ENCODE results near the gene CCT5. TPM values are rescaled to one million over a fixed set of nuclear protein-coding genes. Genes with fewer than 3 reads are reported as not detected.

Gene CCT5
- total and polyA plus RNA-seq, 8 donors = 18.5 to 201 (median 112) TPM

- Histone ChIP-seq H3K9me3 (no peaks in the 10 kb centered on the region), H3K36me3 (peaks cover 77 to 100% (median 100%) of the 10 kb centered on the region in 4 donors), H3K4me3 (no peak overlapping the region), H3K27ac (no peak overlapping the region), H3K4me1 (no peaks in the 10 kb centered on the region), H3K27me3 (no peaks in the 10 kb centered on the region)
- intact Hi-C loops (cut with DNase I; ENCODE audit: low total_unique reads) = no loop called here
- 80 to 84% (median 83%) methylated on average over 9 of the region's 9 CpGs for WGBS, 5 donors
- DNase-seq = no peak
- TF ChIP-seq CTCF (IDR thresholded peaks at IDR 0.05) (no peak), EP300 (IDR thresholded peaks at IDR 0.05) (no peak), POLR2A (IDR thresholded peaks at IDR 0.05) (no peak)
These were observed 11.0 kb downstream of the CCT5 start for GRCh38 chr5:10261065-10261464.

- Histone ChIP-seq H3K9me3 (no peaks in the 10 kb centered on the region), H3K27me3 (no peaks in the 10 kb centered on the region), H3K4me1 (peaks cover 0 to 5% (median 2%) of the 10 kb centered on the region in 4 donors), H3K36me3 (peaks cover 65 to 91% (median 88%) of the 10 kb centered on the region in 4 donors), H3K4me3 (no peak overlapping the region), H3K27ac (no peak overlapping the region)
- DNase-seq = no peak
- TF ChIP-seq CTCF (IDR thresholded peaks at IDR 0.05) = no peak
- WGBS, 5 donors = 66 to 76% (median 73%) methylated on average over 18 of the region's 18 CpGs
- intact Hi-C loops (cut with DNase I; ENCODE audit: low total_unique reads) = no loop called here
These were observed 12.2 kb downstream of the CCT5 start for GRCh38 chr5:10262121-10262774.

GRCh38 chr5:10262995-10263394 is 12.9 kb downstream of the CCT5 start:
- DNase-seq = no peak
- intact Hi-C loops (cut with DNase I; ENCODE audit: low total_unique reads) = no loop called here
- H3K27ac ChIP-seq = no peak overlapping the region
- no peaks in the 10 kb centered on the region for H3K27me3 ChIP-seq
- no peak overlapping the region for H3K4me3 ChIP-seq
- H3K9me3 ChIP-seq = no peaks in the 10 kb centered on the region
- no peak for TF ChIP-seq EP300 (IDR thresholded peaks at IDR 0.05)
- TF ChIP-seq POLR2A (IDR thresholded peaks at IDR 0.05) = no peak
- TF ChIP-seq POLR2AphosphoS5 (IDR thresholded peaks at IDR 0.05) = no peak
- no peak for TF ChIP-seq CTCF (IDR thresholded peaks at IDR 0.05)
- peaks cover 58 to 84% (median 81%) of the 10 kb centered on the region in 4 donors for H3K36me3 ChIP-seq
- H3K4me1 ChIP-seq = peaks cover 0 to 8% (median 3%) of the 10 kb centered on the region in 4 donors
- WGBS, 5 donors = 90 to 93% (median 92%) methylated on average over 11 of the region's 11 CpGs

GRCh38 chr5:10264604-10265003 is 14.5 kb downstream of the CCT5 start:
- no peak overlapping the region for H3K4me3 ChIP-seq
- H3K36me3 ChIP-seq = peaks cover 42 to 68% (median 65%) of the 10 kb centered on the region in 4 donors
- intact Hi-C loops (cut with DNase I; ENCODE audit: low total_unique reads) = no loop called here
- no peak overlapping the region for H3K27ac ChIP-seq
- no peaks in the 10 kb centered on the region for H3K27me3 ChIP-seq
- no peaks in the 10 kb centered on the region for H3K9me3 ChIP-seq
- H3K4me1 ChIP-seq = peaks cover 0 to 8% (median 3%) of the 10 kb centered on the region in 4 donors
- no peak for TF ChIP-seq EP300 (IDR thresholded peaks at IDR 0.05)
- TF ChIP-seq CTCF (IDR thresholded peaks at IDR 0.05) = no peak
- no peak for TF ChIP-seq POLR2A (IDR thresholded peaks at IDR 0.05)
- TF ChIP-seq POLR2AphosphoS5 (IDR thresholded peaks at IDR 0.05) = no peak
- WGBS, 5 donors = 66 to 74% (median 73%) methylated on average over 3 of the region's 3 CpGs
- DNase-seq = no peak
